CD4-positive, alpha-beta T cell treated with Interferon alpha-2 for 1 hour (primary cell): ENCODE data around the gene RHBDL2.
"Not testable (repeated sequence)": the region's sequence is repeated elsewhere in the genome, so short reads cannot be mapped to it uniquely, and the experiment has no call there.

Experiments used
- DNase-seq, 2 donors: peaks; one replicate each; pipeline ENCODE4 v3.0.0-alpha.2; 2020 to 2022

Gene RHBDL2, protein sequence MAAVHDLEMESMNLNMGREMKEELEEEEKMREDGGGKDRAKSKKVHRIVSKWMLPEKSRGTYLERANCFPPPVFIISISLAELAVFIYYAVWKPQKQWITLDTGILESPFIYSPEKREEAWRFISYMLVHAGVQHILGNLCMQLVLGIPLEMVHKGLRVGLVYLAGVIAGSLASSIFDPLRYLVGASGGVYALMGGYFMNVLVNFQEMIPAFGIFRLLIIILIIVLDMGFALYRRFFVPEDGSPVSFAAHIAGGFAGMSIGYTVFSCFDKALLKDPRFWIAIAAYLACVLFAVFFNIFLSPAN

DNA sequence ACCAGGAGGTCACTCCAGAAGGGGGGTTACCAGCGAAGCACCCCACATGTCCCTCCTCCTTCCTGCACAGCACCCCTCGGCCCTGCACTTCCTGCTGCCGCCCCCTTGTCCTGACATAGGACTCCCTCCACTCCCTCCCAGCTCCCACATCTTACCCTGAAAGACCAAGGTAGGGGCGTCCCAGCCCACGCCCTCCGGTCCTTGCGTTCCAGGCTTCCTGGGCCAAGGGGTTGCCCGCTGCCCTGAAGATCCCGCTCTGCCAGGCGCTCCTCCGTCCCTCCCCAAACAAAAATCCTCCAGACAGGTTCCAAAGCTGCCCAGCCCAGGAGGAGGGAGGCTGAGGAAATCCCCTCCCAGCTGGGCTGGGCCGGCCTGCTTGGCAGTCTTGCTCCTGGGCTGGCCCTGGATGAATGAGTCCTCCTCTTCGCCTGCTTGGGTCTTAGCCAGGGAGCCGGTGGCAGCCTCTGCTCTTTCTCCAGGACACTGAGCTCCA is at the start of gene RHBDL2:
TSS of gene RHBDL2 (minus strand) at position 304 of the 493 bp plus-strand sequence. CDS start 22,618 bp downstream, outside the sequence.
- DNase-seq: no peak

DNA sequence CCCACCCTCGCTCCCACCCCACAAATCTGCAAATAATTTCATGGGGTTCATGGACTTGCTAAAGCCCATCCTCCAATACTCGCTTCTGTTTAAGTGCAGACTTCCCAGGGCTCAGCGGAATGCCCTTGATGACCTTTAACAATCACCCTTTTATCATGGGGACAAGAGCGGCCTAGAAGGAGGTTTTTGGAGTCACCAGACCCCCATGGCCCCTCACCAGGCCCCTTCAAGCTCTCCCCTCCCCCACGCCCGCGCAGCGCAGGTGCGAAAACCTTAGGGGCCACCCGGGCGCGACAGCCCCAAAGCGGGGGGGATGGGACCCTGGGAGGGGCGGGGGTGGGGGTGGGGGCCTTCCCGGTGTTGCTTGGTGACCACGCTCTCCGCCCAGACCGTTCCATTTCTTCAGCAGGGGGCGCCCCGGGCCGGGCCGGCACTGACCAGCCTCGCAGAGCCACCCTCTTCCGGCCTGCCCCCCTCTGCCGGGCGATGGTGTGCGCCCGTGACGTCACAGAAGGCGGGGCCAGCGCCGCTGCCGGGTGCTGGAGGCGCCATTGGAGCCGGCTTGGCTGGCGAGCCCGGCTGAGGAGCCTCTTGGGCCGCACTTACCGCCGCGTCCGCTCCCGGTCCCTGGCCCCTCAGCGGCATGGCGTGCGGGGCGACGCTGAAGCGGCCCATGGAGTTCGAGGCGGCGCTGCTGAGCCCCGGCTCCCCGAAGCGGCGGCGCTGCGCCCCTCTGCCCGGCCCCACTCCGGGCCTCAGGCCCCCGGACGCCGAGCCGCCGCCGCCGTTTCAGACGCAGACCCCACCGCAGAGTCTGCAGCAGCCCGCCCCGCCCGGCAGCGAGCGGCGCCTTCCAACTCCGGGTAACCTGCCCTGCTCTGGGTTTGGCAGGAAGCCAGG is 49.4 kb upstream of the RHBDL2 start, which contains the start of gene AKIRIN1:
TSS of gene AKIRIN1 (plus strand) at position 539 of the 900 bp plus-strand sequence. CDS start at position 644, 105 bp downstream.
- peak; percentile 97 to 98 for DNase-seq

DNA sequence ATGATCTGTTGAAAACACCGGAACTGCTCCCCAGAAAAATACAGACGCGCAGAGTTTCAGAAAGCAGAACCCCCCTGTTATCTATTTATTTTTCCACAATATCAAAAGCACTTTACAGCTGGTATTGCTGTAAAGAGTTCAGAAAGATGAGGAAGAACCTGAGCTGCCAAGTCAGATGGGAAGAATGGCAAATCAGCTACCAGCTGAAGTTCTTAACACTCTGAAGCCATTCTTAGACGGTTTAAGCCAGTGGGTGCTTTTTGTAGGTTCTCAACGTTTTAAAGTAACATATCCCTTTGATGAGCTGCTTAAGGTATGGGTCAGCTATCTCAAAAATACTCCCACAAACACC is 48.7 kb upstream of the RHBDL2 start:
- DNase-seq: no peak

DNA sequence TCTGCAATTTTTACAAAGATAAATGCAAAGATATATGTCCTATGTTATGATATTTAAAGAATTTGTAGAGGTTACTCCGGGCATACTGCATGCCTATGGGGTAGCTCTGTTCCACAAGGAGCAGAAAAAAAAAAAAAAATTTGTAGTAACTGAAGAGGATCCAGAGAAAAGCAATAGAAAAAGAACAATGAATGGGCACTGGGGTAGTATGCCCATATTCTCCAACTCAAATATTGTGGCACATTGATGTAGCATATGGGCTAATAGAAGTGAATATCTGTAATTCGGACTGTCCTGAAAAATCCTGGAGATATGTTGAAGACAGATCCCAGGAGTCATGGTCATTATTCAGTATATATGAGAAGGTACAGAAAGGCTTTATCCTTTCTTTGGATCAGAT is 48.3 kb upstream of the RHBDL2 start:
- no peak for DNase-seq

DNA sequence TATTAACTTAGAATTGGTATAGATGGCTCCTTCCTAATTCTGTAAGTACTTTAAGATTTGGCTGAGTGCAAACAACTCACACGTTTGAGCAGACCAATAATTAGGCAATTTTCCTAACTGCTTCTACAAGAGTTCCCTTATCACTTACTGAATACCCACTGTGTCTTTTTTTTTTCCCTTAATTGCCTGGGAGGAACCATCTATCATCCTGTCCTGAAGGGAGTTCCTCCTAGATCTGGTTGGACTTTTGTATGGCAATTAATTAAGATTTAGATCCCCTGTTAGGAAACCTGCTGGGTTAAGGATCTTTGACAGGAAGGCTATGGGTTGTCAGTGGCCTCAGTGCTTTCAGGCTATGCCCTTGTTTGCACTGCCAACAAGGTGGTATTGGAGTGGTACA is 37.8 kb upstream of the RHBDL2 start:
- DNase-seq: not testable (repeated sequence)

DNA sequence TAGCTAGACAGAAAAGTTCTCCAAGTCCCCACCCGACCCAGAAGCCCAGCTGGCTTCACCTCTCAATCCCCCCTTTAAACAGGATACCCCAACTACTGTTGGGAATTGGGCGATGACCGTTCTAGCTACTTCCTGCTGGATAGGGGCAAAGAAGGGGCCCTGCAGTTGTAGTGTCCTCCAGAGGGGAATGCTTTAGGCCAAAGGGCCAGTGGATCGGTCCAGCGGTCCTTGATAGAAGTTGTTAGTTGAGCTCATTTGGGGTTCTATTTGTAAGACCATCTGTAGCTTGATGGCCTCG is 36.6 kb upstream of the RHBDL2 start:
- not testable (repeated sequence) for DNase-seq

DNA sequence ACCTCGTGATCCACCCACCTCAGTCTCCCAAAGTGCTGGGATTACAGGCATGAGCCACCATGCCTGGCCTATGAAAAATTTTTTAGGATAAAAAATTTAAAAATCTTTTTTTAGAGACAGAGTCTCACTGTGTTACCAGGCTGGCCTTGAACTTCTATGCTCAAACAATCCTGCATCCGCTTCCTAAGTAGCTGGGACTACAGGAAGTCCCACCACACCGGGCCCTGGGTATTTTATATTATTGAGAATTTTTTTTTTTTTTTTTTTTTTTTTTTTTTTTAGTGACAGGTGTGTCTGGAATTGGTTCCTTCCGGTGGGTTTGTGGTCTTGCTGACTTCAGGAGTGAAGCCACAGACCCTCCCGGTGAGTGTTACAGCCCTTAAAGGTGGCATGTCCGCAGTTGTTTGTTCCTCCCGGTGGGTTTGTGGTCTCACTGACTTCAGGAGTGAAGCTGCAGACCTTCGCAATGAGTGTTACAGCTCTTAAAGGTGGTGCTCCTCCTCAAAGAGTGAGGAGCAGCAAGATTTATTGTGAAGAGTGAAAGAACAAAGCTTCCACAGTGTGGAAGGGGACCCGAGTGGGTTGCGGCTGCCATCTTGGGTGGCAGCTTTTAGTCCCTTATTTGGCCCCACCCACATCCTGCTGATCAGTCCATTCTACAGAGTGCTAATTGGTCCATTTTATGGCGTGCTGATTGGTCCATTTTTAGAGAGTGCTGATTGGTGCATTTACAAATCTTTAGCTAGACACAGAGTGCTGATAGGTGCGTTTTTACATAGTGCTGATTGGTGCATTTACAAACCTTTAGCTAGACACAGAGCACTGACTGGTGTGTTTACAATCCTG is 36.0 kb upstream of the RHBDL2 start:
- DNase-seq: peak; percentile 60 to 80

DNA sequence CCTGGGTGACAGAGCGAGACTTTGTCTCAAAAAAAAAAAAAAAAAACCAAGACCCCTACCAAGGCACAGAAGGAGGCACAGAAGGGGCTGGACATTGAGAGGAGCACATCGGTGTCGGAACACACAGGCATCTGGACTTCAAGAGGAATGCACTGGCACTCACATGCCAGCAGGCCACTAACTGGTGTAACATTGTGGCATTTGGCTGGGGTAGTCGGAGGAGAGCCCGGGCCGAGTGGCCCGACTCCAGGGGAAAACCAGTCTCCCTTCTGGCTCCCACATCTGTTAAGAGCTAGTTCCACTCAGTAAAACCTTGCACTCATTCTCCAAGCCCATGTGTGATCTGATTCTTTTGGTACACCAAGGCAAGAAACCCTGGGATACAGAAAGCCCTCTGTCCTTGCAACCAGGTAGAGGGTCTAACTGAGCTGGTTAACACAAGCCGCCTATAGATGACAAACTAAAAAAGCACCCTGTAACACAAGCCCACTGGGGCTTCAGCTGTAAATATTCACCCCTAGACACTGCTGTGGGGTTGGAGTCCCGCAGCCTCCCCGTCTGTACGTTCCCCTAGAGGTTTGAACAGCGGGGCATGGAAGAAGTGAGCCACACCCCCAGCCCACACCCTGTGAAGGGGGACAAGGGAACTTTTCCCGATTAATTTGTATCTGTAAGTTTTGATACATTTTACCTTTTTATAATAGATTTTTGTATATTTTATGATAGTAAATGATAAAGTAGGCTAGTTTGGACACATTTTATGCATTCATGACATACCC is 32.2 kb upstream of the RHBDL2 start:
- no peak for DNase-seq

DNA sequence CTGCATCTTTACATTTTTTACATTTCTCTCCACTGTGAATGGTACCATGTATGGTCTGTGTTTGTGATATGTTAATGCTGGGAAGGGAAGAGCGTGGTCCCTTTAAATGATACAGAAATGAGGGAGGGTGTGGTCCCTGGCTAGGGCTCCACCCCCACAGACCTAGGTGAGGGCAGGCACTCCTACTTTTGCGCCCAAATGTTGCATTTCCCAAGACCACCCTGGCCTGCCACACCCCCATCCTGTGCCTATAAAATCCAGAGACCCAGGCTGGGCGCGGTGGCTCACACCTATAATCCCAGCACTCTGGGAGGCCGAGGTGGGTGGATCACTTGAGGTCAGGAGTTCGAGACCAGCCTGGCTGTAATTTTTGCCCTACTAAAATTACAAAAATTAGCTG is 31.5 kb upstream of the RHBDL2 start:
- not testable (repeated sequence) for DNase-seq

DNA sequence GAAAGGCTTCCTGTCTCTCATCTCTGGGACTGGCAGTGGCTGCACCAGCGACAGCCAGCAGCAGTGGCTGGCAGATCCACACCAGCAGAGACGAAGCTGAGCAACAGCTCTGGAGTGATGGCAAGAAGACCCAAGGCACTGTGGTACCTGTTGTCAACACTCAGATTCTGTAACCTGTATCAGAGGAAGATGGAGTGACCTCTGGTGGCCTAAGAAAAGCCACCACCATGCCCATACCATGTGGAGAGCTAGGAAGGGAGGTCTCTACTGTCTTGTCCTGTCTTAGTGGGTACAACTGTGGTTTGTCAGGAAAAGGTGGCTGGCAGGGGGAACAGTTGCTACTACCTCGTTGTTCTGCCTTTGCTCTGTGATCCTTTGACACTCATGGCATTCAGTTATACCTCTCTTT is 22.5 kb upstream of the RHBDL2 start:
- DNase-seq: peak in 1 of 2 donors; percentile 23

DNA sequence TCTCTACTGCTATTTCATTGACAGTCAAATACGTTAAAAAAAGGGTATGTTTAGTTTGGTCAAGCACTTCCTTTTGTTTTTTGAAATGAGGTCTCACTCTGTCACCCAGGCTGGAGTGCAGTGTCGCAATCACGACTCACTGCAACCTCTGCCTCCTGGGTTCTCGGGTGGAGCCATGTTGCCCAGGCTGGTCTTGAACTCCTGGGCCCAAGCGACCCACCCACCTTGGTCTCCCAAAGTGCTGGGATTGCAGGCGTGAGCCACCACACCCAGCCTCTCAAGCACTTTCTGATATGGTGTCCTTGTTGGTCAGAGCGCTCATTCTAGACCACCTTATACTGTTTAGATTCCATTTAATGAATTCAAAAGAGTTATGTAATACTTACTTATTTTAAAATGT is 20.9 kb upstream of the RHBDL2 start:
- no peak for DNase-seq

DNA sequence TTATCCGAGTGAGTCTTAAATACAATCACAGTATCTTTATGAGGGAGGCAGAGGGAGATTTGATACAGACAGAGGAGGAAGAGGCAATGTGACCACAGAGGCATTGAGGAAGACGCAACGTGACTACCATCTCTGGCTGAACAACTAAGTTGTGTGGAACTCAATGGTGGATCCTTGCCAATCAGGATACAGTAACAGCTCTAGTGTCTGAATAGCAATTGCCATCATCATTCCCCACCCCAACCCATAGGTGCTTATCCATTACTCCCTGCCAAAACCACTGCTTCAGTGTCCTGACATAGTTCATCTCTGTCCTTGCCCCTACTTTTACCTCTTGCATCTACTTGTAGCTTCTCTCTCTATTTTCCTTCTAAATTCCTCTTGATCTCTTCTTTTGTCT is 20.5 kb upstream of the RHBDL2 start:
- no peak for DNase-seq

DNA sequence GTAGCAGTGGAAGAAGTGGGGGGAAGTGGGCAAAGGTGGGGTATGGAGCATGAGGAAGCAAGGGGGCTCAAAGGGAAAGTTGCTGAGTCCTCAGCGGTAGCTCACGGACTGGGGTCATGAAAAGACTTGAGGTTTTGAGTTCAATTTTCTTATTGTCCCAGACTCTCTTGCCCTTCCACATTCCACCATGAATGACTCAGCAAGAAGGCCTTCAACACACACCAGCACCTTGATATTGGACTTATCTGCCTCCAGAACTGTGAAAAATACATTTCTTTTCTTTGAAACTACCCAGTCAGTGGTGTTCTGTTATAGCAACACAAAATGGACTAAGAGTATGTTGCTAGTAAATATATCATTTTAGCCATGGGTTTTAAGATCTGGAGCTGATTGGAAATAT is 17.3 kb upstream of the RHBDL2 start:
- no peak for DNase-seq

DNA sequence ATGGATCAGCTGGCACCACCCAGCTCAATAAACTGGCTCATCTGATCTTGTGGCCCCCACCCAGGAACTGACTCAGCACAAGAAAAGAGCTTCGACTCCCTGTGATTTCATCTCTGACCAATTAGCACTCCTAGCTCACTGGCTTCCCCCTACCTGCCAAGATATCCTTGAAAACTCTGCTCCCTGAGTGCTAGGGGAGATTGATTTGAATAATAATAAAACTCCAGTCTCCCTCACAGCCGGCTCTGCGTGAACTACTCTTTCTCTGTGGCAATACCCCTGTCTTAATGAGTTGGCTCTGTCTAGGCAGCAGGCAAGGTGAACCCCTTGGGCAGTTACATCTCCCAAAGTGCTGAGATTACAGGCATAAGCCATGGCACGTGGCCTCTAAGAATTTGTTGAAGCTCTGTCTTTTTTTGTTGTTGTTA is 11.8 kb upstream of the RHBDL2 start:
- no peak for DNase-seq

DNA sequence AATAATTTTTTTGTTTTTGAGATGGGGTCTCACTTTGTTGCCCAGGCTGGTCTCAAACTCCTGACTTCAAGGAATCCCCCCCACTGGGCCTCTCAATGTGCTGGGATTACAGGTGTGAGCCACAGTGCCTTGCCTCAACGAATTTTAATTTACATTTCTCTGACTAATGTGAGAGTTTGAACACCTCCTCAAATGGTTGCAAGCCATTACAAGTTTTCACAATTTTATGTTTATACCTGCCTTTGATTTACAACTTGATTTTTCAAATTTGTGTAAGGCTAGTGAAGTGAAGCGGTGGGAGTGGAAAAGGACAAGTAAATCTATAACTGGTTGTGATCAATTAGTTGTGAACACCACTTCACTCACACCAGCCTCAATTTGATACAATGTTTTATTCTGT is 8.9 kb upstream of the RHBDL2 start:
- DNase-seq: no peak

DNA sequence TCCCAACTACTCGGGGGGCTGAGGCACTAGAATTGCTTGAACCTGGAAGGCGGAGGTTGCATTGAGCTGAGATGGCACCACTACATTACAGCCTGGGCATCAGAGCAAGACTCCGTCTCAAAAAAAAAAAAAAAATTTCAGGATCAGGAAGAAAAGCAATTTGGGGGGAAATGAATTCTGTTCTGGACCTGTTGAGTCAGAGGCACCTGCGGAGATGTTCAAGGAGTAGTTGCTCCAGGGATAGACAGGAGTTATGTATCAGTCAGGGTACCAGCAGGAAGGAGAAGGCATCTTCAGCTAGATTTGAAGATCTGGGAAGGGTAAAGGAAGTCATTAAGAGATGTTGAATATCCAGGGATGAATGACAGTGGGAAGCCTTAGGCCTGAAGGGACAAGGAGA is 2.9 kb upstream of the RHBDL2 start:
- DNase-seq: no peak

DNA sequence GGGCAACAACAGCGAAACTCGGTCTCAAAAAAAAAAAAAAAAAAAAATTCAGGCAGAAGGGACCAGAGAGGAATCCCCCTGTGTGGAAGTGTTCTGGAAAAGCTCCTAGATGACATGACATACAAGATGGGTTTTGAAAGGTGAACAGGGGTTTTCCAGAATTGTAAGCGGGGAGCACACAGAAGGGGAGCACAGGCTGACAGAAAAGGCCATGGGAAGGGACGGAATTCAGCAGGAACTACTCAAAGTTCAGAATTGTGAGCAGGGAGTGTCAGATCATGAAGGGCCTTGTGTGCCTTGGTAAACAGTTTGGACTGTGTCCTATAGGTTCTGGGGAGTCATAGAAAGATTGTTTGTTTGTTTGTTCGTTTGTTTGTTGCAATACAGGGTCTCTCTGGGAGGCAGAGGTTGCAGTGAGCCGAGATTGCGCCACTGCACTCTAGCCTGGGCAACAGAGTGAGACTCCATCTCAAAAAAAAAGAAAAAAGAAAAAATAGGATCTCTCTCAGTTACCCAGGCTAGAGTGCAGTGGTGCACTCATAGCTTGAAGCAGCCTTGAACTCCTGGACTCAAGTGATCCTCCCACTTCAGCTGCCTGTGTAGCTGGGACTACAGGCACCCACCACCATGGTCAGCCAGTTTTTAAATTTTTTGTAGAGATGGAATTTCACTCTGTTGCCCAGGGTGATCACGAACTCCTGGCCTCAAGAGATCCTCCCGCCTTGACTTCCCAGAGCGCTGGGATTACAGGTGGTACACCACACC is 1.2 kb upstream of the RHBDL2 start:
- no peak for DNase-seq

DNA sequence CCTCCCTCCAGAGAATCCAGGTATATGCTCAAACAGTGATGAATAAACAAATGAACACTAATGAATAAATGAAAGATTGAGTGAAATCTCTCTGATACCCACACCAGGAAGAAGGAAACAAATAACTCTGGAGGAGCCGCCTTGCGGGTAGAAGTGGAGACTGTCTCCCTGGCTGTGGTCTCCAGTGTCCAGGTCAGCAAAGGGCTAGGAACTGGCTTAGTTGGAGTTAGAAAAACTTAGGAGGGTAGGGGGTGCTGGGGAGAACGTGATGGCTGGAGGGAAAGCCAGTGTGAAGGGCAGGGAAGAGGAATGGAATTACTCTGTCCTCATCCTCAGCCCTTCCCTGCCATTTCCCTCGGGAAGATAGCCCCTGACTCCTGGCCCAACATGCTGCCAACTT is 537 bp downstream of the RHBDL2 start:
- no peak for DNase-seq

DNA sequence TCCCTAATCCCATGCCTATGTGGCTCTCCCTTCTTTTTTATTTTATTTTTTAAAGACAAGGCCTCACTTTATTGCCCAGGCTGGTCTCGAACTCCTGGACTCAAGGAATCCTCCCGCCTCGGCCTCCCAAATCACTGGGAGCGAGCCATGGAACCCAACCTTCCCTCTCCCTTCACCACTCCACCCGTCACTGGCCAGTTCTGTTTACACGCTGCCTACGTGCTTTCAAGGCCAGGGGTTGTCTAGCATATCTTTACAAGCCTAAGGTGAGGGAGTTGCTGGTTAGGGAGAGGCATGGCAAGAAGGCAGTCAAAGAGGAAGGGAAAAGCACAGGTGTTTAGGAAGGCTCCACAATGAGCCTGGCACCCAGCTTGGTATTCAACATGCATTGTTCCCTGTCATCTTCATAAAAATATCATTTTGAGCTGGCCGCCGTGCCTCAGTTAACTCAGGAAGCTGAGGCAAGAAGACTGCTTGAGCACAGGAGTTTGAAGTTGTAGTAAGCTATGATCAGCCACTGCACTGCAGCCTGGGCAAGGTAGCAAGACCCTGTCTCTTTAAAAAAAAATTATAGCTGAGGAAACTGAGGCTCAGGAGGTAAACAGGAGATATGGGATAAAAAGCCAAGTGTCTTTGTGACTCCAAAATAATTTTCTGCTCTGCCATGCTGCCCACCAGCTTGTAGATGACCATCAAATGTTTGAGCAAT is 1.1 kb downstream of the RHBDL2 start:
- no peak for DNase-seq

DNA sequence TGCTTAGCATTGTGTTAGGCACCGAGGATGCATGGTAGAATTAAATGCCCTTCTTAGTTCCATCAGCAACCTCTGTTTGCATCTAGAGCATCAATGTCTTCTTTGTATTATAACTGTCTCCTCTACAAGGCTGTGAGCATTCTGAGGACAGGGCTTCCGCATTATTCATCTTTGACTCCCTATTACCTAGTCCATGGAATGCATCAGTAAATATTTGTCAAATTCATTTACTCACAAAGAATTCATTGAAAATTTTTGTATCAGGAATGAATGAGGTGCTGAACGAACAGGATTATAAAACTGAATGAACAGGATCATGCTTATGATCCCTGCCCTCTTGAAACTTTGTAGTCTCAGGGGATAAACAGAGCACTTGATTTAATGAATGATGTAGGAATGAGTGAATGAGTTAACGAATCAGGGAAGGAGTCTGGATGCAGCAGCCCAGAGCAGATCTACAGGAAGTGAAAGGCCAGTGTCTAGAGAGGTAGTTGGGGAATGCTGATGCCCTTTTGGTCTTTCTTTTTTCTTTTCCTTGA is 2.8 kb downstream of the RHBDL2 start:
- no peak for DNase-seq

DNA sequence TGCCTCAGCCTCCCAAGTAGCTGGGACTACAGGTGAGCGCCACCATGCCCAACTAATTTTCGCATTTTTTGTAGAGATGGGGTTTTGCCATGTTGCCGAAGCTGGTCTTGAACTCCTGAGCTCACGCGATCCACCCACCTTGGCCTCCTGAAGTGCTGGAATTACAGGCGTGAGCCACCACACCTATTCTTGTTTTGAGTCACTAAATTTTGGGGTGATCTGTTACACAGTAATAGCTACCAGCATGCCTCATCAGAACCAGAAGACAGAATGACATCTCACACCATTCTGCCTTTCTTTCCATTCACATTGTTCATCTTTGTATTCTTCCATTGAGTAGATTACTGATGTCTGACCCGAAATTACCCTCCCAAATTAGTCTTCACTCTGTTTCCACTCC is 9.1 kb downstream of the RHBDL2 start:
- no peak for DNase-seq
